HEK293 (cell line): ENCODE measurements around the gene ID1.

Experiments used
- CTCF ChIA-PET: fragments of 350-600 bp; formaldehyde crosslinking; extraction: SDS; loops from one replicate; lab custom pipeline; 2021; ENCODE audit warnings: antibody characterized with exemption; lab: Yijun Ruan, JAX
- POLR2A ChIA-PET: fragments of 300-600 bp; formaldehyde crosslinking; extraction: SDS; loops from one replicate; lab custom pipeline; 2020; ENCODE audit warnings: antibody characterized with exemption, inconsistent platforms; lab: Yijun Ruan, JAX
- H3K27ac ChIP-seq: fragments of 200-500 bp; sonication (Bioruptor generic); 2 replicates; pipeline ENCODE4 v1.5.1; 2014; ENCODE audit warnings: low read depth, low read length, control low read depth, inconsistent platforms; ENCODE audit errors: extremely low read depth
- H3K36me3 ChIP-seq, 2 experiments: fragments of 200-500 bp in 1 of 2; sonication (Bioruptor generic) in 1 of 2; 1 replicate in 1 of 2; 2 replicates in 1 of 2; pipeline ENCODE4 v1.5.1; 2014 to 2017; ENCODE audit warnings: inconsistent platforms in 2 of 2, low read length in 2 of 2; ENCODE audit not compliant: control insufficient read depth in 2 of 2, insufficient read depth in 1 of 2
- H3K4me1 ChIP-seq: fragments of 200-500 bp; sonication (Bioruptor generic); 2 replicates; pipeline ENCODE4 v1.5.1; 2014; ENCODE audit warnings: mild to moderate bottlenecking, low read length, inconsistent platforms; ENCODE audit not compliant: control insufficient read depth, insufficient read depth
- H3K4me3 ChIP-seq: 2 replicates; pipeline ENCODE4 v1.5.1; 2011; ENCODE audit warnings: low read depth, mild to moderate bottlenecking, control low read depth, low read length, moderate library complexity
- H3K9me3 ChIP-seq: fragments of 200-500 bp; sonication (Bioruptor generic); 2 replicates; pipeline ENCODE4 v1.5.1; 2014; ENCODE audit warnings: low read depth, low read length, inconsistent platforms; ENCODE audit not compliant: control insufficient read depth, insufficient read depth
- GLIS2 ChIP-seq: fragments of 450-650 bp; formaldehyde crosslinking; IDR thresholded peaks from 2 replicates; pipeline ENCODE4 v1.5.1; 2016; ENCODE audit warnings: missing biosample characterization, missing genetic modification characterization
- PRDM1 ChIP-seq: fragments of 450-650 bp; formaldehyde crosslinking; IDR thresholded peaks from 2 replicates; pipeline ENCODE4; 2016; ENCODE audit warnings: missing biosample characterization, missing genetic modification characterization
- YY1 ChIP-seq: fragments of 450-650 bp; formaldehyde crosslinking; IDR thresholded peaks from 2 replicates; pipeline ENCODE4 v1.5.1; 2018; ENCODE audit warnings: missing biosample characterization, missing genetic modification characterization
- ZBTB20 ChIP-seq: fragments of 450-650 bp; formaldehyde crosslinking; IDR thresholded peaks from 2 replicates; pipeline ENCODE4 v1.5.1; 2016; ENCODE audit warnings: missing biosample characterization, missing genetic modification characterization
- ZBTB48 ChIP-seq: fragments of 450-650 bp; formaldehyde crosslinking; IDR thresholded peaks from 2 replicates; pipeline ENCODE4 v1.5.1; 2016; ENCODE audit warnings: missing biosample characterization, missing genetic modification characterization
- ZNF10 ChIP-seq: fragments of 450-650 bp; formaldehyde crosslinking; IDR thresholded peaks from 2 replicates; pipeline ENCODE4 v1.5.1; 2017; ENCODE audit warnings: missing biosample characterization, missing genetic modification characterization
- ZNF121 ChIP-seq: fragments of 450-650 bp; formaldehyde crosslinking; IDR thresholded peaks from 2 replicates; pipeline ENCODE4 v1.5.1; 2016; ENCODE audit warnings: missing biosample characterization, missing genetic modification characterization
- ZNF19 ChIP-seq: fragments of 450-650 bp; formaldehyde crosslinking; IDR thresholded peaks from 2 replicates; pipeline ENCODE4; 2016; ENCODE audit warnings: missing biosample characterization, missing genetic modification characterization, low read depth
- ZNF26 ChIP-seq: fragments of 450-650 bp; formaldehyde crosslinking; IDR thresholded peaks from 2 replicates; pipeline ENCODE4 v1.5.1; 2016; ENCODE audit warnings: missing biosample characterization, missing genetic modification characterization
- ZNF366 ChIP-seq: fragments of 450-650 bp; formaldehyde crosslinking; conservative IDR thresholded peaks from 2 replicates; pipeline ENCODE4 v1.5.1; 2016; ENCODE audit warnings: missing biosample characterization, missing genetic modification characterization
- ZNF37A ChIP-seq: fragments of 450-650 bp; IDR thresholded peaks from 2 replicates; pipeline ENCODE4 v1.5.1; 2018; ENCODE audit warnings: missing biosample characterization, missing genetic modification characterization
- ZNF473 ChIP-seq: fragments of 450-650 bp; formaldehyde crosslinking; IDR thresholded peaks from 2 replicates; pipeline ENCODE4 v1.5.1; 2017; ENCODE audit warnings: missing biosample characterization, missing genetic modification characterization
- ZNF529 ChIP-seq: fragments of 450-650 bp; formaldehyde crosslinking; IDR thresholded peaks from 2 replicates; pipeline ENCODE4 v1.5.1; 2017; ENCODE audit warnings: missing genetic modification characterization, missing biosample characterization; ENCODE audit not compliant: insufficient replicate concordance
- ZNF549 ChIP-seq: fragments of 450-650 bp; IDR thresholded peaks from 2 replicates; pipeline ENCODE4 v1.5.1; 2018; ENCODE audit warnings: missing biosample characterization, missing genetic modification characterization, mild to moderate bottlenecking, inconsistent platforms, moderate library complexity
- ZNF555 ChIP-seq: fragments of 450-650 bp; formaldehyde crosslinking; conservative IDR thresholded peaks from 2 replicates; pipeline ENCODE4 v1.5.1; 2017; ENCODE audit warnings: missing biosample characterization, mild to moderate bottlenecking, missing genetic modification characterization, inconsistent platforms
- ZNF560 ChIP-seq: fragments of 450-650 bp; formaldehyde crosslinking; IDR thresholded peaks from 2 replicates; pipeline ENCODE4 v1.5.1; 2017; ENCODE audit warnings: missing biosample characterization, missing genetic modification characterization, borderline replicate concordance
- ZNF623 ChIP-seq: fragments of 450-650 bp; formaldehyde crosslinking; IDR thresholded peaks from 2 replicates; pipeline ENCODE4 v1.5.1; 2016; ENCODE audit warnings: missing biosample characterization, missing genetic modification characterization
- TF ChIP-seq, protein P1 (sequence below): fragments of 450-650 bp; formaldehyde crosslinking; IDR thresholded peaks from 2 replicates; pipeline ENCODE4 v1.5.1; 2016; ENCODE audit warnings: missing biosample characterization, missing genetic modification characterization, borderline replicate concordance
- TF ChIP-seq, protein P2 (sequence below): fragments of 450-650 bp; IDR thresholded peaks from 2 replicates; pipeline ENCODE4 v1.5.1; 2018; ENCODE audit warnings: missing biosample characterization, mild to moderate bottlenecking, missing genetic modification characterization

Gene ID1

DNA sequence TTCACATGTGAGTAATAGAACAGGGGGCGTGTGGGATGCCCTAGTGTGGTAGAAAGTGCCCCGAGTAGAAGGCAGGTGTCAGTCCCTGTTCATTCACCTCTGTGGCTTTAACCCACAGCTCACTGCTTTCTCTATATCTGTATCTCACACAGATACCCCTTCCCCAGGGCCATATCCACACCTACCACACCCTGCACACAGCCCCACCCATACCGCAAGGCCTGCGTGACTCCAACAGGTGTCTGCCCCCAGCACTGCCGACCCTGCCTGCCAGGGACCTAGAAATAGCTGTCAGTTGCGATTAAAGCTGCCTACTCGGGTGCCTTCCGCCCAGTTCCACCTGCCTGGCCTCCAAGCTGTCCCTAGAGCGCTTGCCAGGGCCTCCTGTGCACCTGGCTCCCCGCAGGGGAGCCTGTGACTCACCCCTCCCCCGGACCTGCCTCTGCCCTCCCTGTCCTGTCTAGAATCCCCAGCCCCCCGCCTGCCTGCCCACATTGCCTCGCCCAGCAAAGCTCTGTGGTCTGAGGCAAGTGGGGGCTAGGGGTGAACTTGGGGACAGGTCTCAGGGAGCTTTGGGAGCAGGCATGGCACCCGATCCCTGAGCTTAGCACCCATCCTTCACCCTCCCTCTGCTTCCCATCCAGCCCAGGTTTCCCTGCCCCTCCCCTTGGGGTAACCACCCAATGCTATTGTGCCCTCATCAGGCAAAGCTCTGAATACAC is 38.3 kb upstream of the ID1 start (continued):
- TF ChIP-seq, protein P1, sequence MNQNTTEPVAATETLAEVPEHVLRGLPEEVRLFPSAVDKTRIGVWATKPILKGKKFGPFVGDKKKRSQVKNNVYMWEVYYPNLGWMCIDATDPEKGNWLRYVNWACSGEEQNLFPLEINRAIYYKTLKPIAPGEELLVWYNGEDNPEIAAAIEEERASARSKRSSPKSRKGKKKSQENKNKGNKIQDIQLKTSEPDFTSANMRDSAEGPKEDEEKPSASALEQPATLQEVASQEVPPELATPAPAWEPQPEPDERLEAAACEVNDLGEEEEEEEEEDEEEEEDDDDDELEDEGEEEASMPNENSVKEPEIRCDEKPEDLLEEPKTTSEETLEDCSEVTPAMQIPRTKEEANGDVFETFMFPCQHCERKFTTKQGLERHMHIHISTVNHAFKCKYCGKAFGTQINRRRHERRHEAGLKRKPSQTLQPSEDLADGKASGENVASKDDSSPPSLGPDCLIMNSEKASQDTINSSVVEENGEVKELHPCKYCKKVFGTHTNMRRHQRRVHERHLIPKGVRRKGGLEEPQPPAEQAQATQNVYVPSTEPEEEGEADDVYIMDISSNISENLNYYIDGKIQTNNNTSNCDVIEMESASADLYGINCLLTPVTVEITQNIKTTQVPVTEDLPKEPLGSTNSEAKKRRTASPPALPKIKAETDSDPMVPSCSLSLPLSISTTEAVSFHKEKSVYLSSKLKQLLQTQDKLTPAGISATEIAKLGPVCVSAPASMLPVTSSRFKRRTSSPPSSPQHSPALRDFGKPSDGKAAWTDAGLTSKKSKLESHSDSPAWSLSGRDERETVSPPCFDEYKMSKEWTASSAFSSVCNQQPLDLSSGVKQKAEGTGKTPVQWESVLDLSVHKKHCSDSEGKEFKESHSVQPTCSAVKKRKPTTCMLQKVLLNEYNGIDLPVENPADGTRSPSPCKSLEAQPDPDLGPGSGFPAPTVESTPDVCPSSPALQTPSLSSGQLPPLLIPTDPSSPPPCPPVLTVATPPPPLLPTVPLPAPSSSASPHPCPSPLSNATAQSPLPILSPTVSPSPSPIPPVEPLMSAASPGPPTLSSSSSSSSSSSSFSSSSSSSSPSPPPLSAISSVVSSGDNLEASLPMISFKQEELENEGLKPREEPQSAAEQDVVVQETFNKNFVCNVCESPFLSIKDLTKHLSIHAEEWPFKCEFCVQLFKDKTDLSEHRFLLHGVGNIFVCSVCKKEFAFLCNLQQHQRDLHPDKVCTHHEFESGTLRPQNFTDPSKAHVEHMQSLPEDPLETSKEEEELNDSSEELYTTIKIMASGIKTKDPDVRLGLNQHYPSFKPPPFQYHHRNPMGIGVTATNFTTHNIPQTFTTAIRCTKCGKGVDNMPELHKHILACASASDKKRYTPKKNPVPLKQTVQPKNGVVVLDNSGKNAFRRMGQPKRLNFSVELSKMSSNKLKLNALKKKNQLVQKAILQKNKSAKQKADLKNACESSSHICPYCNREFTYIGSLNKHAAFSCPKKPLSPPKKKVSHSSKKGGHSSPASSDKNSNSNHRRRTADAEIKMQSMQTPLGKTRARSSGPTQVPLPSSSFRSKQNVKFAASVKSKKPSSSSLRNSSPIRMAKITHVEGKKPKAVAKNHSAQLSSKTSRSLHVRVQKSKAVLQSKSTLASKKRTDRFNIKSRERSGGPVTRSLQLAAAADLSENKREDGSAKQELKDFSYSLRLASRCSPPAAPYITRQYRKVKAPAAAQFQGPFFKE (tag by site-specific recombination): no peak
- TF ChIP-seq ZNF473 (tag by site-specific recombination): no peak
- TF ChIP-seq ZBTB48 (tag by site-specific recombination): peak; percentile 74; the same call in 1 of the 2 replicates
- TF ChIP-seq ZNF529 (tag by site-specific recombination): no peak
- TF ChIP-seq ZNF37A (tag by site-specific recombination): no peak
- TF ChIP-seq, protein P2, sequence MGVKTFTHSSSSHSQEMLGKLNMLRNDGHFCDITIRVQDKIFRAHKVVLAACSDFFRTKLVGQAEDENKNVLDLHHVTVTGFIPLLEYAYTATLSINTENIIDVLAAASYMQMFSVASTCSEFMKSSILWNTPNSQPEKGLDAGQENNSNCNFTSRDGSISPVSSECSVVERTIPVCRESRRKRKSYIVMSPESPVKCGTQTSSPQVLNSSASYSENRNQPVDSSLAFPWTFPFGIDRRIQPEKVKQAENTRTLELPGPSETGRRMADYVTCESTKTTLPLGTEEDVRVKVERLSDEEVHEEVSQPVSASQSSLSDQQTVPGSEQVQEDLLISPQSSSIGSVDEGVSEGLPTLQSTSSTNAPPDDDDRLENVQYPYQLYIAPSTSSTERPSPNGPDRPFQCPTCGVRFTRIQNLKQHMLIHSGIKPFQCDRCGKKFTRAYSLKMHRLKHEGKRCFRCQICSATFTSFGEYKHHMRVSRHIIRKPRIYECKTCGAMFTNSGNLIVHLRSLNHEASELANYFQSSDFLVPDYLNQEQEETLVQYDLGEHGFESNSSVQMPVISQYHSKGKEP (tag by site-specific recombination): no peak
- TF ChIP-seq ZNF121 (tag by site-specific recombination): no peak
- TF ChIP-seq GLIS2 (tag by site-specific recombination): peak; percentile 68; the same call in 1 of the 2 replicates

DNA sequence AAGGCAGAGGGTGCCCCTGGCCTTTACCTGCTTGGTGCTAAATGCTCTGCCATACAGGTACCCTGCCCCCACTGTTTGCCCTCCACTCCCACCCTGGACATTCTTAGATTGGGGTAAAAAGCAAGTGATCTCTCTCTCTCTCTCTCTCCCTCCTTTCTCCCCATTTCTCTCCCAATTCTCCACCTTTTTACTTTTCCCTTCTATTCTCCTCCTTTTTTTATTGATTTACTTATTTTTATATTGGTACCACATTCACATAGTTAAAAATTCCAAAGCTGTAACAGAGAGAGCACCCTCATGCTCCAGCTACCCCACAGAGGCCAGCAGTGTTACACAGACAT is 37.7 kb upstream of the ID1 start:
- ChIA-PET CTCF (interaction anchor here (0.6 to 25.7 kb wide), 9 partner anchors 8 to 161 kb away, joined by 3 to 1204 read pairs (median 4); partner anchors contain the start of genes COX4I2, DEFB121 and ID1), POLR2A (interaction anchor here (0.6 to 8.7 kb wide), 4 partner anchors 38 to 156 kb away, joined by 3 to 255 read pairs (median 22); partner anchors contain the start of gene ID1)
- TF ChIP-seq YY1 (tag by site-specific recombination) (no peak), ZNF10 (tag by site-specific recombination) (0 out of 2 replicates have a peak, but pooled peaks have one; percentile 0), ZNF623 (tag by site-specific recombination) (no peak), ZNF560 (no peak), ZNF26 (tag by site-specific recombination) (no peak), PRDM1 (tag by site-specific recombination) (peak; percentile 97), ZBTB20 (tag by site-specific recombination) (no peak), ZNF549 (tag by site-specific recombination) (no peak), ZNF19 (tag by site-specific recombination) (no peak), ZNF555 (tag by site-specific recombination) (no peak), ZNF366 (tag by site-specific recombination) (0 out of 2 replicates have a peak, but pooled peaks have one; percentile 36)
- Histone ChIP-seq H3K27ac (no peak overlapping the region), H3K9me3 (no peaks in the 10 kb centered on the region), H3K4me3 (no peak overlapping the region), H3K4me1 (peaks cover 6% of the 10 kb centered on the region; the same call in 1 of the 2 replicates), H3K36me3 (peaks cover 19 to 70% of the 10 kb centered on the region in 2 experiments; a peak in 2 of 3 replicates)
